ENCODE data around the gene SPDL1. TPM values are rescaled to one million over a fixed set of nuclear protein-coding genes. Genes with fewer than 3 reads are reported as not detected.

The SPDL1 gene, protein sequence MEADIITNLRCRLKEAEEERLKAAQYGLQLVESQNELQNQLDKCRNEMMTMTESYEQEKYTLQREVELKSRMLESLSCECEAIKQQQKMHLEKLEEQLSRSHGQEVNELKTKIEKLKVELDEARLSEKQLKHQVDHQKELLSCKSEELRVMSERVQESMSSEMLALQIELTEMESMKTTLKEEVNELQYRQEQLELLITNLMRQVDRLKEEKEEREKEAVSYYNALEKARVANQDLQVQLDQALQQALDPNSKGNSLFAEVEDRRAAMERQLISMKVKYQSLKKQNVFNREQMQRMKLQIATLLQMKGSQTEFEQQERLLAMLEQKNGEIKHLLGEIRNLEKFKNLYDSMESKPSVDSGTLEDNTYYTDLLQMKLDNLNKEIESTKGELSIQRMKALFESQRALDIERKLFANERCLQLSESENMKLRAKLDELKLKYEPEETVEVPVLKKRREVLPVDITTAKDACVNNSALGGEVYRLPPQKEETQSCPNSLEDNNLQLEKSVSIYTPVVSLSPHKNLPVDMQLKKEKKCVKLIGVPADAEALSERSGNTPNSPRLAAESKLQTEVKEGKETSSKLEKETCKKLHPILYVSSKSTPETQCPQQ
- total RNA-seq (2014; rRNA removed; shearing (Covaris generic)), result 172 and 182 TPM in 2 replicates

DNA sequence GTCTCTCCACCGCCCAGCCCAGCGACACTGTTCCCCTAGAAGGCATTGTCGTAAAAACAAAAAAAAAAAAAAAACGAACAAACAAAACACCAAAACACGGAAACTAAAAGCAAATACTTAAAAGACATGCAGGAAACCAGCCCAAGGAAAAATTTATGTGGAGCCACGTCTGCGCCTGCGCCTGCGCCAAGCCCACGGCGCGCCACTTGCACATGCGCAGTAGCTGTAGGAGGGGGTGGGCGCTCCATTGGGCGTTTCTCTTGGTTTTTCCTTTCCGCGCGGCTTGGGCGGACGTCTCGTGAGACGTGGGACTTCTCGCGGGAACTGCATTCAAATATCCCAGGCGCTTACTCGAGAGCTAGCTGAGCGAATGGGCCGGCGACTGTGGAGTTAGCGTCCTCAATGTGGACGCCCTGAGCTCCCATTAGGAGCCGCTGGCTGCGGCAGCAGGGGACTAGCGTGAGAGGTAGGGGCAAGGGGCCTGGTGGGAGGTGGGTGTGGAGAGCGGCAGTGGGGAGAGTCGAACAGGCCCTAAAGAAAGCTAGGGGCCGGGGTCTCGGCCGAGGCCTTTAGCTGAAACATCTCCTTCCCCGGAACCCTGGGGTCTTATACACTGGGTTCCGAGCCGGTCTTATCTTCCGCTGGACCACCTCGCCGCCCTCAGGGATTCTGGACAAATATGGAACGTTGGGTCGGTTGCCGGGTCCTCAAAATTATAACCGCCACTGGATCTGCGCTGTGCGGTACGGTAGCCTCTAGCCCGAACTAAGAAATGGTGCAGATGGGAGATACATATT, at the start of gene SPDL1:
Gene SPDL1, plus strand, starts transcription at position 350 of the 797 bp plus-strand sequence. CDS start 4,644 bp downstream, outside the sequence.
- DNase-seq (ENCODE audit: low read depth), result peak; percentile 98

DNA sequence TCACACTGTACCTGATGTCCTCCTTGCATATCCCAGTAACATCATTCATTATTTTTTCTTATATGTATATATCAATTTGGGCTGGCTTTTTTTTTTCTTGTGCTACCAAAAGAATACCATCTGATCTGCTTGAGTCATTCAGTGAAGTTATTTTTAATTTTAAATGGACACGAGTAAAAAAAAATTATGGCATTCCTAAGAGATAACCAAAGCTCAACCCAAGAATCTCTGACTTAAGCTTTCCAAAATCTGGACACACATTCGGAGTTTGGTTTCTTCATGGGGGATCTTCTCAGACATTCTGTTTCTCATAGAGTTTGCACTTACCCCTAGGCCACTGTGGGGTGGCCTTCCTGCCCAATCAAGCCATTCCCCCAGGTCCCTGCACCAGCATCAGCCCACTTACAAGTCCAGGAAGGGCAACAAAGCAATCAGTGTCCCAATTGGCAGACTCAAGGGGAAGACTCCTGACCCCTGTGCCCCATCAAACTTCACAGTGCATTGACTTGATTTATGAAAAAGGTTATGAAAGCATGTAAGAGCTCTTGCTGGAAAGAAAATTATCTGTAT, 49.2 kb upstream of the SPDL1 start:
- no peak for DNase-seq (ENCODE audit: low read depth)

DNA sequence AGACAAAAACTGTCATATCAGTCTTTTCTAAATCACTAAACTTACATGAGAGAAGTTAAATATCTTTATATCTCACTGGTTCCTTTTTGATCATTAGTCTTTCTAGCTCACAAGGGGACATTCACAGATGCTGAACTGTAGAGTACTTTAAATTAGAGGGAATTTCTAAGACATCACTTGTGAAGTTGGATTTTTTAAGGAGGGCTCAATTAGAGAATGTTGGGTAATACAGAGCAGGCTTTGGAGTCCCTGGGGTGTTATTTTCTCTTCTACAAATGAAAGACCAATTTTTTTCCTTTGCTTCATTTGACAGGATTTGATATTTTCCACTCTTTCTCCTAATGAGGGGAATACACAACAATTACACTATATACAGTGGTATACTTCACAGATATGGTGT, 48.6 kb upstream of the SPDL1 start:
- no peak for DNase-seq (ENCODE audit: low read depth)

DNA sequence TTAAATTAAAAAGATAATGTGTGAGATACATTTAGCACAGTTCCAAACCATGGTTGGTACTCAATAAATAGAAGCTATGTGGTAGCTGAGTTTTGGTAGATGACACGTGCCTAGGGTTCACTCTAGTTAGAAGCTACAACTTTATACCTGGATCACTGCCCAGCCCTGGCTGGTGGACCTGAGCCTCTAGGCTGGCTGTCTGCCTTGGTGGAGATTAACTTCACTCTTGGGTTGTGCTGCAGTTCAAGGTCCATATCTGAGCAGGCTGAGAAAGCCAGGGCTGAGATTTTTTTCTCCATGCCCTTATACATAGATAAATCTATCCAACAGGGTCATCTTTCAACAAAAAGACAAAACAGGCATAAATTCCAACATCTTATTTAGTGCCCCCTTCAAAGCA, 44.6 kb upstream of the SPDL1 start:
- no peak for DNase-seq (ENCODE audit: low read depth)

DNA sequence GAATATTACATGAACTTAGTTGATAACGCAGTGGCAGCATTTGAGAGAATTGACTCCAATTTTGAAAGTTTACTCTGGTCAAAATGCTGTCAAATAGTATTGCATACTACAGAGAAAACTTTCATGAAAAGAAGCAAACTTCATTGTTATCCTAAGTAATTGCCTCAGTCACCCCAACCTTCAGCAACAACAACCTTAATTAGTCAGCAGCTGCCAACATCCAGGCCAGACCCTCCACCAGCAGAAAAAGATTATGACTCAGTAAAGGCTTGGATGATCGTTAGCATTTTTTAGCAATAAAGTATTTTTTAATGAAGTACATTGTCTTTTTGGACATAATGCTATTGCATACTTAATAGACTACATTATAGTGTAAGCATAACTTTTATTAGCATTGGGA, 40.8 kb upstream of the SPDL1 start:
- no peak for DNase-seq (ENCODE audit: low read depth)

DNA sequence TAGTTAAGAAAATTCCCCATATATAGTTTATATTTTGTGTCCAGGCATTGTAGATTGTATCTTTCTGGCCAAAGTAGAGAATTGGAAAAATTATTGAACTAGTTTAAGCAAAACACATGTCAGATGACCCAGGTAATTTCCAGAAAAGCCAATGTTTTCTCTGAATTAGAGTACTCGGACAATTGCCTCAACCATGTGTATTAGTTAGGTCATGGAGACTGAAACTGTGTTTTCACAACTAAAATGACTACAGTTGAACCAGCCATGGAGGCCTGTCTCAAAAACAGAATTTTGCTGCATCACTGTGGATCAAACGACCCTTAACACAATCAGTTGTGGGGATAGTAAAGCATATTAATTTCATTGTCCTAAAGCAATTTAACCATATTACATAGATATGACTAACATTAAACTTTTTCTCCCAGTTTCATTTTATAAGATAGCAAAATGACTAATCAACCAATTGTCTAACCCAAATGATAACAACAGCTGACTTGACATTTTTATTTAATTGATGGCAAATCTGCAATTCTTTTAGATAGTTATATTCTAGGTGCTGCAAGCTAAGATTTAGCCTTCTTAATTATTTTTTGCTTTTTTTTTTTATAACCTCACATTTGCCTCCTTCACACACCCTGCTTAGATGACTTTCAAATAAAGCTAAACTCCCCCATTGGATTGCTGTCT, 39.2 kb upstream of the SPDL1 start:
- no peak for DNase-seq (ENCODE audit: low read depth)

DNA sequence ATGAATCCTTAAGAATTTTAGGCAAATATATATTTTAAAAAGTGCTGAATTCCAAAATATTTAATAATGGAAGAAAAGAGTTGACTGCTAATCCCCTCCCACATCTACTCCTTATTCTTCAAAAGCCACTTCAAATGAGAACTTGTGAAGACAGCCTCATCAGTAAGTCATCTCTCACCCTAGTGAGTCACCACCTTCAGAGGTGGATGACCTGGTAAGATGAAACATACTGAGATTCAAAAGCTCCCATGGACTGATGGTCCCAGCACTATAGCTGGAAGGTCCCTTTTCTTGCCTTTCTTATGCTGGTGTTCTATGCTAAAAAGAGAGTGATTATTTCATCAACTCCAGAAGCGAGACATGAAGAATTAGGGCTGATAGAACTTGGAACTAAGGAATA, 37.8 kb upstream of the SPDL1 start:
- peak; percentile 63 for DNase-seq (ENCODE audit: low read depth)

DNA sequence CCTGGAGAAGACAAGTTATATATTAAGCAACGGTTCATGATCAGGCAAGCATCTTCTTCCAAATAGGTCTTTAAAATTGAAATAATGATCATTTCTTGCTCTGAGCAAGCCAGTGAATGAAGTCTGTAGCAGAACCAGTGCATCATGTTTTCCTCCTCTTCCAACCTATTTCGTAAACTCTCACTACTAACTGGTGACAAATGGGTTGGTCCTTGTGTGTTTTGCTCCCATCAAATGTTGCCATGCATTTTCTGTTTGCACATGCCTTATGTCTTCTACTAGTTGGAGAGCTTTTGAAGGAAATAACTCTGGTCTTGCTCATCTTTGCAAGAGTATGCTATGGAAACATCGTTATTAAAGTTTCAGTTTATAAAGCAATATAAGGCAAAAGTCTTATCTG, 37.2 kb upstream of the SPDL1 start:
- DNase-seq (ENCODE audit: low read depth), result no peak

DNA sequence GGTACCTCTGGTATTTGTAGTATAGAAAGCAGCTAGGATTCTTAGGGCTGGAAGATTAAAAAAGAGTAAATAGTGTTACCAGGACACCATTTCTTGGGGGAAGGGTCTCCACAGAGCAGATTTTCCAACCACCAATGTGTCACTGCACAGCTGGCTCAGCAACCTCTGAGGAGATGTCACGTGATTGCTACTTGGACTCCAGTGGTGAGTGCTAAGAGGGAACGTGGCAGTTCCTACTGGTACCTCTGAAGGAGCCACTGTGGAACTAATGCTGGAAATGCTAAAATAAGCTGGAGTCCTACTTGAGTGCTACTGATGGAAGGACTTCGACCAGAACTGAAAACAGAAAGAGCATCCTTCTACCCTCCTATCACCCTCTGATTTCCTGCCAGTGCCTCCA, 36.1 kb upstream of the SPDL1 start:
- DNase-seq (ENCODE audit: low read depth), result peak; percentile 29

DNA sequence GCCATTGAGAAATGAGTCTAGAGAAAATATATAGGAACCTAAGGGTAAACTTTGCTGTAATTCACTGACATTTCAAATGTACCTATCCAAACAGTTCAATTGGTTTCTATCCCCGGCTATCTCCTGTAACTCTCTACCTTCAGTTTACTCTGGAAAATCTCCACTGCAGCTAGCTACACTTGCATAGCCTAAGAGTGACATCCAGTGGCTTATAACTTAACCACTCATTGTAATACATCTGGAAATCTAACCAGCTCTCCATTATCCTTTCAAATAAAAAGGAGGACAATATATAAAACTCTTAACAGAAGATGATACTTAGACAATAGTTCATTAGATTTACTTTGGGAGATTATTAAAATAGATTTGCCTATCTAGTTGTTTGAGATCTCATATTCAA, 35.3 kb upstream of the SPDL1 start:
- DNase-seq (ENCODE audit: low read depth), result peak; percentile 57

DNA sequence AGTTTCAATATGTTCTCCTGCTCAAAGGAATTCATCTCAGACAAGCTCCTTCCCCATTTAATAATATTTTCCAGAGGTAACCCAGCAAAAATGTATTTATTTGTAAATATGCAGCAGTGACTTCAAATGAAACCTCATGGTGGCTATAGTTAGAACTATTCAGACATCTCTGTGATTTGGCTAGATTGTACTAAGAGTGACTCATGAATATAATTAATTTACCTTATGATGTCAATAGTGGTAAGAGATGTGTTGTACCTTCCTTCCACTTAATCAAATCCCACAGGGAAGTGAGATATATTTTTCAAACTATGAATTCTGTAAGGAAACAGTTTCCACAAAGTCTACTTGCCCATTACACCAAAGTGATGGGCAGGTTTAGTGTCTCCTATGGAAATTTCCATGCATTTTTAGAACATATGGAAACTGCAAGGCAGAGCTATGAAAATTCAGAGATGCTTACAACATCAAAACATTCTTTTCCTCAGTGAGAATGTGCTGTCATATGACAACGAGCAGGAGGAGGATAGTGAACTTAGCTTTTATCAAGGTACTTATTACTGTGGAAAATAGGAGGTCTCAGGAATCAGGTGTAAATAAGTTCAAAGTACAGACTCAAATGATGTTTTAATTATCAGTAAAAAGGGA, 34.0 kb upstream of the SPDL1 start:
- no peak for DNase-seq (ENCODE audit: low read depth)

DNA sequence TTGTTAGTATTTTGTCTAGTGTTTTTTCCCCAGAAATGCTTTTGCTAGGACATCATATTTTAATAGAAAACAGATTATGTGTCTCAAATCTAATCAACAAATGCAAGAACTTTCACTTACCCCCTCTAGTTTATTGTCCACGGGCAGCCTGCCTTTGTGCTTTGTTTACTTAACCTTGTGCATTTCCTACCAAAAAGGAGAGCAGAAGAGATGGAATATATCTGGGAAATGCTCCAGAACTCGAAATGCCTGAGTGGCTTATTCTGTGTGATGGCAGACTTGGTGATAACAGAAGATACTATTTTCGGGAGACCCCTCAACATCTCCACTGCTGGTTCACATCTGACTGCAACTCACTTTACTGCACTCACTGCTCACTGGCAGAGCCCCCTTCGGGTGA, 33.3 kb upstream of the SPDL1 start:
- no peak for DNase-seq (ENCODE audit: low read depth)

DNA sequence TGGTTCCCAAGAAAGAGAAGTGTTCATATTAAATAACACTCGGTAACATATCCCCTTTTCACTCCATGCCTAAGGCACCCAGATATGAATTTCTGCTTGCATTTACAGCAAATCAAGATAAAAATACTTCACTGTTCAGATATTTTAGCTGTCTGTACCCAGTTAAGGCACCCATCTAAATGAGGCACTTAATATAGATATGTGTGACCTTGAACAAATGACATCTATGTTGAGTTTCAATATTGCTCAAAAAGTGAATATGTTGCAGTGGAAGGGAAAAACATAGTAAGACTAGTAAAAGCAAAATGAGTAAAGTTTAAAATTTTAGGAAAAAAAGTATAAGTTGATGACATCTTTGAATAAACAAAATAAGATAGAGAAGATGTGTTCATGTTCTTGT, 32.4 kb upstream of the SPDL1 start:
- DNase-seq (ENCODE audit: low read depth), result no peak

DNA sequence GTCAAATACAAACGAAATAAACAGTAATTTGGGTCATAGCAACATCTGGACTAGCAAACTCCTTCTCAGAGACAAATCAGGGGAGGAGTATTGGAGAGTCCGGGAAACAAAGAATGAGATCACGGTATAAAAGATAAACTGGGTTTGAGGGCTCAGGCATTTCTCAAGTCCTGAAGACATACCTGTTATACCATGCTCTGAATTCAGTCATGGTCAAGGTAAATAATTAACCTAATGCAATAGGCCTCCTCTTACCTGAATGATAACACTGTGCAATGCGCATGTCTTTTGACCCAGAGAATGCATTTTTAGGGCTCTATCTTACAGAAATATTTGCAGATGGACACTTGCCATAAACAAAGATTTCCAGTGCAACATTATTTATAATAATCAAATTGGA, 31.9 kb upstream of the SPDL1 start:
- DNase-seq (ENCODE audit: low read depth), result no peak

DNA sequence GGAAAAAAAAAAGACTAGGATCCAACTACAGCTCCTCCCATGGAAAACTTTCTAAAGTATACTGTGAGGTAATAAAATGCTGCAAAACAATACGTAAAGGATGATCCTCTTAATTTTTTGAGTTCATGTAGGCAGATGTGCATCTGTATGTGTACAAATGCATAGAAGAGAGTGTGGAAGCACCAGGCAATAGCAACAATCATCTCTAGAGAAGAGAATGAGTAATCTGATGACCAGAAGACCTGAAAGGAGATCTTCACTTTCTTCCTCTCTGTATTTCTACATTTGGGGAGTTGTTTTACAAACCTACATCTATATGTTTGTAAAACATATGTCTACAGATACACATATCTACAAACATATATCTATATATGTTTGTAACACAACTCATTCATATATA, 29.3 kb upstream of the SPDL1 start:
- DNase-seq (ENCODE audit: low read depth), result no peak

DNA sequence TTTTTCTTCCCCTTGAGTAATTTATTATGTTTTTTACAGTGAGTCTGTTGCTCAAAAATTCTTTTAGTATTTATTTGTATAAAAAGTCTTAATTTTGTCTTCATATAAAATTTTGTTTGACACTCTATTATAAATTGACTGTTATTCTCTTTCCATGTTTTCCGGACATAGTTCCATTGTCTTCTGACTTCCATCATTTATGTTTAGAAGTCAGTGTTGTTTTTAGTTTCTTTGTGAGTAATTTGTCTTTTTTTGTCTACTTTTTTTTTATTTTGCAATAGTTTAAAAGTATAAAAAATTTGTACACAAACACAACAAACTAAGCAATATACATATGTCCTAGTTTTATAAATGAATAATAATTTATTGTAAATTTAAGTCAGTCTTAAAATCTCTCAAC, 25.7 kb upstream of the SPDL1 start:
- no peak for DNase-seq (ENCODE audit: low read depth)

DNA sequence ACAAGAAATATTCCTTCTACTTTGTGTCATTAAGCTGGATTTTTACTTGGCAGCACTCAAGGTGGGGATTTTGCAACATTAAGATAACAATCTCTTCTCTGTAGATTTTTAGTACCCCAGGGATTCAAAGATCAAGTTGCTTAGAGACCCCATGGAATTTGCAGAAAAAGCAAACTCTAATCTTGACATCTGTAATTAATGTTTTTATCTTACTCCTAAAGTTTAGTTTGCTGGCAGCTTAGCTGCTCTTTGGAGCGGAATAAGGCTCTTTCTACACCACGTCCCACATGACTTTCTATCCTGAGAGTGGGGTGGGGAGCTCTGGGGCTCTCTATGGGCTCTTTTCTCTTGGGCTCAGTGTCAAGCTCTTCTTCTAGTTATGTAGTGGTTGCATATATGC, 21.7 kb upstream of the SPDL1 start:
- DNase-seq (ENCODE audit: low read depth), result no peak

DNA sequence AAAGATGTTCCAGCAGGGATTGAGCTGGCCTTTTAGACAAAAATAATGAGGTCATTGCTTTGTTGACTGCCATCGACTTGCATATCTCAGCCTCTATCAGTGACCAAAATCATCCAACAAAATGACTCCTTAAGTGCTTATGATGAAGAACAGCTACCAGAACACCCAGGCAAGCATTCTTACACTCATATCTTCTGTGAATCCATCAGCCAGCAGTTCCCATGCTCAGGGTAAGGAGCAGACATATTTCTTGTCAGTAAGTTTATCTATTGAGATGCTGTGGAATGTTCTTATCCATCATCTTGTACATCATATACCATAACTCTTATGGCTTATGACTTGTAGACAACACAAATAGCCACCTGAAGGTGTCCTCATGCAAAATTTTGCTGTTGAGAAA, 20.2 kb upstream of the SPDL1 start:
- no peak for DNase-seq (ENCODE audit: low read depth)

DNA sequence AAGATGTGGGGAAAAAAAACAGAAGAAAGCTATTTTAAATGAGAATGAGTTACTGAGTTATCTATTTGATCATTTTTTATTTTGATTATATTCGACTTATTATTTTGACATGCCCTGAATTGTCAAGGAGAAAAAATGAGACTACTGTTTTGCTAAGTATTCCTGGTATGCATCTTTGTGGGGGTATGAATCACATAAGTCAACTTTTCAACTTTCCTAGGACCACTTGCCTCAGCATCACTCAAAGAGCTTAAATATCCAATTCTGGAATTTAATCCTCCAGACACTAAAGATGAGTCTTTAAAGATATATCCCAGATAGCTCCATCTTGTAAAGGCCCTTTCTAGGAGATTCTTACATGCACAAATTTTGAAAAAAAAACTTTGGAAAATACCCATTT, 17.4 kb upstream of the SPDL1 start:
- no peak for DNase-seq (ENCODE audit: low read depth)

DNA sequence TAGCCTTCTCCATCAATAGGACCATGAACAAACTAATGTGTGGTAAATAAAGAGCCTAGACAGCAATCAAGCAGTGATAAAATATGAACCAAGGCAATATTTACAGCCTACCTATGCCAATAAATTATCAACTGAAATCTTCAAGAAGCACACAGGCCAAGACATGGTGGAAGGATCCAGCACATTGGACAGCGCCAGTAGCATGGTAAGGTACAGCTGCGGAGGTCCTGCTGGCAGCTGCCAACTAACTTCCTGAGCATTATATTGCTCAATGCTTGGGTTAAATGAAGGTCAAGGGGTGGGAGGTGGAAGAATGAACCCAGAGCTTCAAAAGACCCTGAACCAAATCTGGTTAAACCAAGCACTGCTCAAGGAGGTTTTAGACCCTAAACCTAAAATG, 16.5 kb upstream of the SPDL1 start:
- DNase-seq (ENCODE audit: low read depth), result peak; percentile 32

DNA sequence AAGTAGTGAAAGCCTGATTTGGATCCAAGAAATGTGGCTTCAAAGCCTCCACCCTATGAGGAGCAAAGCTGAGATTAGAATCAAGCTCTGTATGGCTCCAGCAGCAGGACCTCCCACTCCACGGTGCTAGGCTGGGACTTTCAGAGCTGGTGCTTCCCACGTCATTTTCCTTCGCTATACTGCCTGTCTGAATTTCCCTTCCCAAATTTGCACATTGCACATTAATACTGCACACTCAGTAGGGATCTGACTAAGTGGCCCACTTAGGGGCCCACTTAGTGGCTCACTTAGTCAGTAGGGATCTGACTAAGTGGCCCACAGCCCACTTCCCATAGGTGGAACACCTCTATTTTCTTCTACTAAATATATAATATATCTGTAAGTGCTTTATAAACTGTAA, 14.1 kb upstream of the SPDL1 start:
- DNase-seq (ENCODE audit: low read depth), result no peak

Measured in Daoy (cell line).